ENCODE results near the gene CNTNAP5. TPM values are rescaled to one million over a fixed set of nuclear protein-coding genes. Genes with fewer than 3 reads are reported as not detected.

The CNTNAP5 gene
- total RNA-seq, 1 experiment from 2014 or later = 0.48 TPM

DNA sequence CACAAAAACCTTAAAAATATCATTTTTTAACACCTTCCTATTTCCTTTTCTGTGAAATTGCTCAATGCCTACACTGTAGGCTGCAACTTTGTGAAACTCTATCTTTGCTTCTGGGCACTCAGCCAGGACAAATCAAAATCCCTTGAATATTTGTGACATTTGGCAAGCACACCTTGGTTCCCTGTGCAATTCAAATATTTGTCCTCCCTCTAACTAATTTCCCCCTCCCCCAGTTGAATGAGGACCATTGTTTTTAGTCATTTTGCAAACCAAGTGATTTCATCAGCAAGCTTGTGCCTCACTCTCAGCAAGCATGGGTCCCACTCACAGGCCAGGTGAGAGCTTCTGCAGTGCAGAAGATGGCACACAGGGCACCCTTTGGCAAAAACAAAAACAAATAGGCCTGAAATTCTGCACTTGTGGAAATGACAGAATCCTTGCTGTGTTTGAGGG, 541.5 kb downstream of the CNTNAP5 start:
- Histone ChIP-seq H3K79me1 (ENCODE audit: insufficient read depth, low read depth, low read length, poor library complexity, severe bottlenecking) (no peaks in the 10 kb centered on the region), H3K4me2 (ENCODE audit: insufficient read depth, insufficient read length, low read length) (no peak overlapping the region), H3K23ac (ENCODE audit: insufficient read length, low read depth, low read length) (no peak overlapping the region), H3K27ac (ENCODE audit: insufficient read length, low read depth, low read length) (no peak overlapping the region), H2AFZ (ENCODE audit: low read length) (no peak overlapping the region), H3K9ac (ENCODE audit: extremely low read depth, insufficient read length, low read length) (no peak overlapping the region), H2AK5ac (ENCODE audit: insufficient read length, low read length) (no peak overlapping the region), H4K20me1 (ENCODE audit: control insufficient read depth, insufficient read depth, insufficient read length) (no peaks in the 10 kb centered on the region), H2BK120ac (ENCODE audit: low read depth, low read length, poor library complexity, severe bottlenecking) (no peak overlapping the region), H4K8ac (replicated peaks; ENCODE audit: insufficient read length, low read depth, low read length) (no peak overlapping the region), H4K91ac (ENCODE audit: insufficient read length, low read depth, low read length) (no peak overlapping the region), H3K14ac (ENCODE audit: insufficient read depth, low read length) (no peak overlapping the region), H3K56ac (ENCODE audit: insufficient read length, low read depth, low read length) (no peak overlapping the region), H3K79me2 (ENCODE audit: insufficient read depth, low read length) (no peaks in the 10 kb centered on the region), H2BK20ac (ENCODE audit: low read depth, low read length, poor library complexity, severe bottlenecking) (no peak overlapping the region), H3K18ac (ENCODE audit: insufficient read length, low read depth, low read length) (no peak overlapping the region), H2BK15ac (ENCODE audit: low read depth, low read length) (no peak overlapping the region), H3K27me3 (ENCODE audit: insufficient read depth, low read length) (no peaks in the 10 kb centered on the region), H4K5ac (ENCODE audit: insufficient read length, low read depth, low read length) (no peak overlapping the region), H2BK12ac (ENCODE audit: insufficient read length, low read depth, low read length) (no peak overlapping the region), H2BK5ac (ENCODE audit: insufficient read length, low read length) (no peak overlapping the region), H3K4ac (ENCODE audit: low read depth, low read length) (no peak overlapping the region), H3K9me3 (ENCODE audit: control insufficient read depth, low read depth, low read length) (no peaks in the 10 kb centered on the region), H3K4me1 (ENCODE audit: insufficient read depth, low read length) (no peaks in the 10 kb centered on the region), H3T11ph (ENCODE audit: low read length) (no peak overlapping the region), H3K23me2 (ENCODE audit: insufficient read length, low read depth, low read length, poor library complexity, severe bottlenecking) (no peaks in the 10 kb centered on the region)
- H3K4me3 Mint-ChIP-seq = no peak overlapping the region
- no peaks in the 10 kb centered on the region for H3K27me3 Mint-ChIP-seq (ENCODE audit: low read depth)
- H3K4me1 Mint-ChIP-seq = peaks cover 0 to 6% of the 10 kb centered on the region in 2 experiments; a peak in 1 of 4 replicates
- DNase-seq = no peak
- no peaks in the 10 kb centered on the region; a peak in 1 of 5 replicates for H3K9me3 Mint-ChIP-seq
- no peaks in the 10 kb centered on the region for H3K36me3 Mint-ChIP-seq (ENCODE audit: insufficient read depth in 1 of 3, low read depth in 3 of 3)
- H3K27ac Mint-ChIP-seq = no peak overlapping the region
- TF ChIP-seq, protein P1, sequence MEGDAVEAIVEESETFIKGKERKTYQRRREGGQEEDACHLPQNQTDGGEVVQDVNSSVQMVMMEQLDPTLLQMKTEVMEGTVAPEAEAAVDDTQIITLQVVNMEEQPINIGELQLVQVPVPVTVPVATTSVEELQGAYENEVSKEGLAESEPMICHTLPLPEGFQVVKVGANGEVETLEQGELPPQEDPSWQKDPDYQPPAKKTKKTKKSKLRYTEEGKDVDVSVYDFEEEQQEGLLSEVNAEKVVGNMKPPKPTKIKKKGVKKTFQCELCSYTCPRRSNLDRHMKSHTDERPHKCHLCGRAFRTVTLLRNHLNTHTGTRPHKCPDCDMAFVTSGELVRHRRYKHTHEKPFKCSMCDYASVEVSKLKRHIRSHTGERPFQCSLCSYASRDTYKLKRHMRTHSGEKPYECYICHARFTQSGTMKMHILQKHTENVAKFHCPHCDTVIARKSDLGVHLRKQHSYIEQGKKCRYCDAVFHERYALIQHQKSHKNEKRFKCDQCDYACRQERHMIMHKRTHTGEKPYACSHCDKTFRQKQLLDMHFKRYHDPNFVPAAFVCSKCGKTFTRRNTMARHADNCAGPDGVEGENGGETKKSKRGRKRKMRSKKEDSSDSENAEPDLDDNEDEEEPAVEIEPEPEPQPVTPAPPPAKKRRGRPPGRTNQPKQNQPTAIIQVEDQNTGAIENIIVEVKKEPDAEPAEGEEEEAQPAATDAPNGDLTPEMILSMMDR (conservative IDR thresholded peaks at IDR 0.05) = no peak
